VCaP (cell line): Measurements from ENCODE around the gene PSD4.

Source experiments
- H3K27ac ChIP-seq: fragments of 450-650 bp; 2 replicates; pipeline ENCODE4 v1.5.1; 2017
- TF ChIP-seq, protein P1 (sequence below): fragments of 450-650 bp; conservative IDR thresholded peaks from 2 replicates; pipeline ENCODE4 v1.5.1; 2017; ENCODE audit warnings: mild to moderate bottlenecking, moderate library complexity

PSD4 gene

DNA sequence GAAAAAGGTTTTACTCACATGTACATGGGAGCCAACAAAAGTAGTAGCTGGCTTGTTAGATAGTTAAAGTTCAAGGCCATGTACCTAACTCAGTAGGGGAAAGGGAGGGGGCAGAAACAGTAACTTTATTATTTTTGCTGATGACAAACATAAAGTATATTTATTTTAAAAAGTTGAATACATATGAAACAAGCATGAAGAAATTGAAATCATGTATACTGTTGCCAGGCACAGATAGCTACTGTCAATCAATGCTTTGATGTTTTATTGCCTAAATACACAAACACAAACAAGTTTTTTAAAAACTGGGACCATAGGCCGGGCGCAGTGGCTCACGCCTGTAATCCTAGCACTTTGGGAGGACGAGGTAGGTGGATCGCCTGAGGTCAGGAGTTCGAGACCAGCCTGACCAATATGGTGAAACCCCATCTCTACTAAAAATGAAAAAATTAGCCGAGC is 7.6 kb upstream of the PSD4 start:
- peak overlapping the region; percentile 46 for H3K27ac ChIP-seq
- TF ChIP-seq, protein P1, sequence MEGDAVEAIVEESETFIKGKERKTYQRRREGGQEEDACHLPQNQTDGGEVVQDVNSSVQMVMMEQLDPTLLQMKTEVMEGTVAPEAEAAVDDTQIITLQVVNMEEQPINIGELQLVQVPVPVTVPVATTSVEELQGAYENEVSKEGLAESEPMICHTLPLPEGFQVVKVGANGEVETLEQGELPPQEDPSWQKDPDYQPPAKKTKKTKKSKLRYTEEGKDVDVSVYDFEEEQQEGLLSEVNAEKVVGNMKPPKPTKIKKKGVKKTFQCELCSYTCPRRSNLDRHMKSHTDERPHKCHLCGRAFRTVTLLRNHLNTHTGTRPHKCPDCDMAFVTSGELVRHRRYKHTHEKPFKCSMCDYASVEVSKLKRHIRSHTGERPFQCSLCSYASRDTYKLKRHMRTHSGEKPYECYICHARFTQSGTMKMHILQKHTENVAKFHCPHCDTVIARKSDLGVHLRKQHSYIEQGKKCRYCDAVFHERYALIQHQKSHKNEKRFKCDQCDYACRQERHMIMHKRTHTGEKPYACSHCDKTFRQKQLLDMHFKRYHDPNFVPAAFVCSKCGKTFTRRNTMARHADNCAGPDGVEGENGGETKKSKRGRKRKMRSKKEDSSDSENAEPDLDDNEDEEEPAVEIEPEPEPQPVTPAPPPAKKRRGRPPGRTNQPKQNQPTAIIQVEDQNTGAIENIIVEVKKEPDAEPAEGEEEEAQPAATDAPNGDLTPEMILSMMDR = no peak

DNA sequence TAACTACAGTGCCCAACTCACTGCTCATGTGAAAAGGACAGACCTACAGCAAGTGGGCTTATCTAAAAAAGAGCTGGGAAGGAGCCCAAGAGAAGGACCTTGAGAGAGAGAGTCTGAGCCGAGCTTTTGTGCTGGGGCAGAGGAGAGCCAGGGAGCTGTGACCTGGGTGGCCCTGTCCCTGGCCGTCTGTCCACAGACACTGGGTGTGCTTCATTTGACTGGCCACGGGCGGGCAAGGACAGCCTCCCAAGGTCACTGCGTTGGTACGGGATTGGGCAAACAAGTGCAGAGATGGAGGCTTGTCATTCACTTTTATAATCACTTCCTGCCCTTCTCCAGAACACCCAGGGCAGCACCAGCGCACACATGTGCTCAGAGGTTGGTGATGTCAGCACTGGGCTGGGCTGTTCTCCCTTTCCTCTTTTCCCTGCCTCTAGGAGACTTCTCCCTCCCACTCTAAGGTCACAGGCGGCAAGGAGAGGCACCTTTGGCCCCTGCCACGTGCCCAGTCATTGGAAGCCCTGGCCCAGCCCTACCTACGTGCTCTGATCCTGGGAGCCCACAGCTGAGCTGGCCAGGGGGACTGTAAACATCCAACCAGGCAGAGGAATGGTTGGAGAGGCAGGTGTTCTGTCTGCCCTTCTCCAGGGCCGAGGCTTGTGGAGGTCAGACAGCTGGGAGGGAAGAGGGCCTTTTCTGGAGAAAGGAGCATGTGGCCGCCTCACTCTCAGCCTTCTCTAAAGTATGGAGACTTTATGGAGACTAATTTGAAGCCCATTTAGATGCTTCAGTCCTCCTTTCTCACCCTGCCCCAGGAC is 6.4 kb upstream of the PSD4 start:
- TF ChIP-seq, protein P1 = no peak
- H3K27ac ChIP-seq = peak overlapping the region; percentile 46; the same call in 1 of the 2 replicates

DNA sequence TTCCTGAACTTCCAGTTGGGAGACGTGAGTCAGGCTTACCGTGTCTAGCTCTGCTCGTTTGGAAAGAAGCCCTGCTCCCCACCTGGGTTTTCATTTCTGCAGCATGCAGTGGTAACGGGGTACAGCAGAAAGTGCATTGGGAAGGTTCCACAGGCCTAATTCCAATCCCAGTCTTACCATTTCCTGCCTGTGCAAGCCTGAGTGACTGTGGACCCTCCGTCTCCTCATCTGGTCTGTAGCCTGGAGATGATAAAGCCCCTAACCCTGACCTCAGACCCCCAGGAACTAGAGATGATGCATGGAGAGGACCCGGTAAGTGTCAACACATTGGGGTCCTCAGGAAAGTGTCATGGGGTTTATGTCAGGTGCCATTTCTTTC is 5.8 kb upstream of the PSD4 start:
- TF ChIP-seq, protein P1 = no peak

DNA sequence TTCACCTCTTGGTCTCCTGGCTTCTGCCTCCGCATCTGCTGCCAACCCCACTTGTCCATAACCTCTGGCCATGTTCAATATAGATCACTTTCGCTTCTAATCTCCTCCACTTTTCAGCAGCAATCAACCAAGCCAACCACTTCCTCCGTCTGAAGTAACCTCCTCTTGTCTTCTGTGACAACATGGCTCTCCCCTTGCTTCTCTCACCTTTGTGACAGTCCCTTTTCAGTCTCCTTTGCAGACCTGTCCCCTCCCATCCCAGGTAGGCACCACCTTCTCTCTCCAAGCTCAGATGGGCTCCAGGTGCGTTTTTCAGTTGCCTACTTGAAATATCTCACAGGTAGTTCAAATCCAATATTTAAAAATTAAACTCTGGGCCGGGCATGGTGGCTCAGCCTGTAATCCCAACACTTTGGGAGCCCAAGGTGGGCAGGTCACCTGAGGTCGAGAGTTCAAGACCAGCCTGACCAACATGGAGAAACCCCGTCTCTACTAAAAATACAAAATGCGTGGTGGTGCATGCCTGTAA is 4.7 kb upstream of the PSD4 start:
- TF ChIP-seq, protein P1 = no peak
- H3K27ac ChIP-seq = no peak overlapping the region

More for the DNA sequence above, 5.8 kb upstream of the PSD4 start:
- no peak overlapping the region for H3K27ac ChIP-seq

DNA sequence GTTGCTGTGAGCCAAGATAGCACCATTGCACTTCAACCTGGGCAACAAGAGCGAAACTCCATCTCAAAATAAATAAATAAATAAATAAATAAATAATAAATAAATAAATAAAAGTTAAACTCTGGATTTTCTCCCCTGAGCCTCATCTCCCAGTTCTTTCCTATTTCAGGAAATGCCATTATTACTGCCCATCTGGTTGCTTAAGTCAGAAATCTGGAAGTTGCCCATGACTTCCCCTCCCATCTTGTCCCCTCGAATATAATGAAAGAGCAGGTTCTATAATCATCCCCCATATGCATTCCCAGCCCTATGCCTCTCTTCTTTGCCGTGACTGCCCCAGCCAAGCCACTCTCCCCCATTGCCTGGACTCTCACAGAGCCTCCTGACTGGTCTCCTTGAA is 4.2 kb upstream of the PSD4 start:
- H3K27ac ChIP-seq = no peak overlapping the region
- TF ChIP-seq, protein P1 = no peak

DNA sequence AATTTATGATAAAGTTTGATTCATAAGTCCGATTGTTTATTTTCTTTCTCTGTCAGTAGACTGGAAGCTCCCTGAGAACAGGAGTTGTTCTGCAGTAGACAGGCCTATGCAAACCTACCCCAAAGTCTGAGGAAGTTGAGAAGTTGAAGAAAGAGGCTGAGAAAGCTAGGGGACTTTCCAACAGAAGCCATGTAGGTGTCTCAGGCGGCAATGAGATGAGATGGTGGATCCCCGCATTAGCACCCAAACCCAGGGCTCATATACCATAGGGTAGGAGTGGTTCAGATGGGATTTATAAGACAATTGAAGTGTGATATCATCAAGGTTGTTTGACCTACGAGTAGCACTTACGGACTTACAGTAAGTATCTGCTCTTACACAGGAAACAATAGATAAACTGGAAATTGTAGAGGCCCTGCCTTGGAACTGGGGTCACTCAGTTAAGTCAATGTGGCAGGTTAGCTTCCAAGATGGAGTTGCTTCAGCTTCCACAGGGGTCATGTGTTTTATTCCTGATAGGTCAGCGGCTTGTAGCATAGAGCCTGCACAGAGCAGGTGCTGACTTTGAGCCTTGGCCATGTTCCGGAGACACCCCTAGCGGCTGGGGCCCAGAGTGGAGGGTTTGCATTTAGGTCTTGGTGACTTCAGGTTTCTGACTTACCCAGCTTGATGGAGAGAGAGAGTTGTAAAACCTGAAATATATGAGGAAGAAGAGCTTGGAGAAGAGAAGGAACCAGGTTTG is 2.3 kb upstream of the PSD4 start:
- no peak overlapping the region for H3K27ac ChIP-seq
- TF ChIP-seq, protein P1 = no peak
